ENCODE measurements around the gene RNF148. TPM values are rescaled to one million over a fixed set of nuclear protein-coding genes. Genes with fewer than 3 reads are reported as not detected.

Gene RNF148
- total and polyA plus RNA-seq, 9 donors: 0.44 TPM; not detected in 8

GRCh38 chr7:122724366-122724765 is 21.6 kb upstream of the RNF148 start:
- Histone ChIP-seq H3K4me3 (ENCODE audit: low read length) (no peak overlapping the region), H3K27me3 (ENCODE audit: control insufficient read depth, insufficient read depth, low read length) (no peaks in the 10 kb centered on the region), H3K4me1 (ENCODE audit: control insufficient read depth, insufficient read depth, low read length) (no peaks in the 10 kb centered on the region), H3K27ac (ENCODE audit: low read length) (no peak overlapping the region), H3K36me3 (ENCODE audit: control insufficient read depth, insufficient read depth, low read length) (no peaks in the 10 kb centered on the region), H3K9me3 (replicated peaks; ENCODE audit: control insufficient read depth, low read depth, low read length) (no peaks in the 10 kb centered on the region)
- no CpG with 5 or more reads among the region's 4 CpGs for WGBS (ENCODE audit: insufficient coverage)
- no peak for DNase-seq

- Histone ChIP-seq H3K27ac (ENCODE audit: low read length) (no peak overlapping the region), H3K36me3 (ENCODE audit: control insufficient read depth, insufficient read depth, low read length) (no peaks in the 10 kb centered on the region), H3K27me3 (ENCODE audit: control insufficient read depth, insufficient read depth, low read length) (no peaks in the 10 kb centered on the region), H3K4me3 (ENCODE audit: low read length) (no peak overlapping the region), H3K9me3 (replicated peaks; ENCODE audit: control insufficient read depth, low read depth, low read length) (no peaks in the 10 kb centered on the region), H3K4me1 (ENCODE audit: control insufficient read depth, insufficient read depth, low read length) (no peaks in the 10 kb centered on the region)
- WGBS (ENCODE audit: insufficient coverage): no CpG with 5 or more reads among the region's 4 CpGs
- DNase-seq: no peak
Measured at GRCh38 chr7:122719010-122719578, 16.4 kb upstream of the RNF148 start.

GRCh38 chr7:122717356-122718089 is 14.8 kb upstream of the RNF148 start:
- Histone ChIP-seq H3K27ac (ENCODE audit: low read length) (no peak overlapping the region), H3K36me3 (ENCODE audit: control insufficient read depth, insufficient read depth, low read length) (no peaks in the 10 kb centered on the region), H3K9me3 (replicated peaks; ENCODE audit: control insufficient read depth, low read depth, low read length) (no peaks in the 10 kb centered on the region), H3K27me3 (ENCODE audit: control insufficient read depth, insufficient read depth, low read length) (no peaks in the 10 kb centered on the region), H3K4me1 (ENCODE audit: control insufficient read depth, insufficient read depth, low read length) (no peaks in the 10 kb centered on the region), H3K4me3 (ENCODE audit: low read length) (no peak overlapping the region)
- DNase-seq: no peak
- WGBS (ENCODE audit: insufficient coverage): 100% methylated on average over 1 of the region's 6 CpGs

- H3K4me1 ChIP-seq (ENCODE audit: control insufficient read depth, insufficient read depth, low read length): no peaks in the 10 kb centered on the region
- no peak overlapping the region for H3K4me3 ChIP-seq (ENCODE audit: low read length)
- no peak for DNase-seq
- 100% methylated on average over 1 of the region's 3 CpGs for WGBS (ENCODE audit: insufficient coverage)
- H3K9me3 ChIP-seq (replicated peaks; ENCODE audit: control insufficient read depth, low read depth, low read length): no peaks in the 10 kb centered on the region
- H3K27me3 ChIP-seq (ENCODE audit: control insufficient read depth, insufficient read depth, low read length): no peaks in the 10 kb centered on the region
- no peak overlapping the region for H3K27ac ChIP-seq (ENCODE audit: low read length)
- no peaks in the 10 kb centered on the region for H3K36me3 ChIP-seq (ENCODE audit: control insufficient read depth, insufficient read depth, low read length)
Measured at GRCh38 chr7:122715183-122715582, 12.5 kb upstream of the RNF148 start.

GRCh38 chr7:122710916-122711315 is 8.2 kb upstream of the RNF148 start:
- WGBS (ENCODE audit: insufficient coverage): no CpG with 5 or more reads among the region's 1 CpG
- Histone ChIP-seq H3K27me3 (ENCODE audit: control insufficient read depth, insufficient read depth, low read length) (no peaks in the 10 kb centered on the region), H3K36me3 (ENCODE audit: control insufficient read depth, insufficient read depth, low read length) (no peaks in the 10 kb centered on the region), H3K4me3 (ENCODE audit: low read length) (no peak overlapping the region), H3K9me3 (replicated peaks; ENCODE audit: control insufficient read depth, low read depth, low read length) (no peaks in the 10 kb centered on the region), H3K27ac (ENCODE audit: low read length) (no peak overlapping the region), H3K4me1 (ENCODE audit: control insufficient read depth, insufficient read depth, low read length) (no peaks in the 10 kb centered on the region)
- DNase-seq: no peak

GRCh38 chr7:122709930-122710646 is 7.4 kb upstream of the RNF148 start:
- no peaks in the 10 kb centered on the region for H3K36me3 ChIP-seq (ENCODE audit: control insufficient read depth, insufficient read depth, low read length)
- no peaks in the 10 kb centered on the region for H3K27me3 ChIP-seq (ENCODE audit: control insufficient read depth, insufficient read depth, low read length)
- no peaks in the 10 kb centered on the region for H3K4me1 ChIP-seq (ENCODE audit: control insufficient read depth, insufficient read depth, low read length)
- 73% methylated on average over 2 of the region's 7 CpGs for WGBS (ENCODE audit: insufficient coverage)
- DNase-seq: no peak
- no peaks in the 10 kb centered on the region for H3K9me3 ChIP-seq (replicated peaks; ENCODE audit: control insufficient read depth, low read depth, low read length)
- no peak overlapping the region for H3K4me3 ChIP-seq (ENCODE audit: low read length)
- no peak overlapping the region for H3K27ac ChIP-seq (ENCODE audit: low read length)

GRCh38 chr7:122706836-122707235 is 4.1 kb upstream of the RNF148 start:
- Histone ChIP-seq H3K27ac (ENCODE audit: low read length) (no peak overlapping the region), H3K27me3 (ENCODE audit: control insufficient read depth, insufficient read depth, low read length) (no peaks in the 10 kb centered on the region), H3K4me3 (ENCODE audit: low read length) (no peak overlapping the region), H3K4me1 (ENCODE audit: control insufficient read depth, insufficient read depth, low read length) (no peaks in the 10 kb centered on the region), H3K36me3 (ENCODE audit: control insufficient read depth, insufficient read depth, low read length) (no peaks in the 10 kb centered on the region), H3K9me3 (replicated peaks; ENCODE audit: control insufficient read depth, low read depth, low read length) (no peaks in the 10 kb centered on the region)
- no peak for DNase-seq
- WGBS (ENCODE audit: insufficient coverage): 90% methylated on average over 2 of the region's 2 CpGs

GRCh38 chr7:122699017-122699416 is 3.7 kb downstream of the RNF148 start, which contains the start of gene RNF133:
Gene RNF133, minus strand, starts transcription at chr7:122699117. Its CDS starts 199 bp downstream, at chr7:122698918.
- H3K4me1 ChIP-seq (ENCODE audit: control insufficient read depth, insufficient read depth, low read length): no peaks in the 10 kb centered on the region
- H3K4me3 ChIP-seq (ENCODE audit: low read length): no peak within 1 kb of the TSS
- H3K27ac ChIP-seq (ENCODE audit: low read length): no peak within 1 kb of the TSS
- no peaks in the 10 kb centered on the region for H3K36me3 ChIP-seq (ENCODE audit: control insufficient read depth, insufficient read depth, low read length)
- DNase-seq: no peak
- no peaks in the 10 kb centered on the region for H3K9me3 ChIP-seq (replicated peaks; ENCODE audit: control insufficient read depth, low read depth, low read length)
- no peaks in the 10 kb centered on the region for H3K27me3 ChIP-seq (ENCODE audit: control insufficient read depth, insufficient read depth, low read length)

- DNase-seq: no peak
- WGBS (ENCODE audit: insufficient coverage): no CpG with 5 or more reads among the region's 1 CpG
- Histone ChIP-seq H3K36me3 (ENCODE audit: control insufficient read depth, insufficient read depth, low read length) (no peaks in the 10 kb centered on the region), H3K9me3 (replicated peaks; ENCODE audit: control insufficient read depth, low read depth, low read length) (no peaks in the 10 kb centered on the region), H3K27me3 (ENCODE audit: control insufficient read depth, insufficient read depth, low read length) (no peaks in the 10 kb centered on the region), H3K4me1 (ENCODE audit: control insufficient read depth, insufficient read depth, low read length) (peaks cover 3% of the 10 kb centered on the region), H3K27ac (ENCODE audit: low read length) (no peak overlapping the region), H3K4me3 (ENCODE audit: low read length) (no peak overlapping the region)
Measured at GRCh38 chr7:122695816-122696215, 6.9 kb downstream of the RNF148 start.

GRCh38 chr7:122694697-122695096 is 8.0 kb downstream of the RNF148 start:
- DNase-seq: no peak
- Histone ChIP-seq H3K27ac (ENCODE audit: low read length) (no peak overlapping the region), H3K27me3 (ENCODE audit: control insufficient read depth, insufficient read depth, low read length) (no peaks in the 10 kb centered on the region), H3K4me3 (ENCODE audit: low read length) (no peak overlapping the region), H3K36me3 (ENCODE audit: control insufficient read depth, insufficient read depth, low read length) (no peaks in the 10 kb centered on the region), H3K9me3 (replicated peaks; ENCODE audit: control insufficient read depth, low read depth, low read length) (no peaks in the 10 kb centered on the region), H3K4me1 (ENCODE audit: control insufficient read depth, insufficient read depth, low read length) (peaks cover 3% of the 10 kb centered on the region)
- whole genome bisulfite sequencing (ENCODE audit: insufficient coverage): no CpG with 5 or more reads among the region's 2 CpGs

All from muscle of leg (tissue), 11 donors.